ENCODE results near the gene AATK.

DNA sequence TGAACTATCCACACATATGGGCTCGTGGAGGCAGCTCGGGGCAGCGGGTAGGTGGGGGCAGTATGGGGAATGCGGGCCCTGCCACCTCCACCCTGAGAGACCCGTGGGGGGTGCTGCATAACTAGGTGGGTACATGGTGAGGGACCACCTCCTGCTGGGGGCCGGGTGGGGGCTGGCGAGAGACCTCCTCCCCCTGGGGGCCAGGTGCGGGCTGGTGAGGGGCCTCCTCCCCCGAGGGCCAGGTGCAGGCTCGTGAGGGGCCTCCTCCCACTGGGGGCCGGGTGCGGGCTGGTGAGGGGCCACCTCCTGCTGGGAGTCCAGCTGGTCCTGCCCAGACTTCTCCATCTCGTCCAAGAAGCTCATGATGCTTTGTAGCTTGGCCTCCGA is 31.4 kb upstream of the AATK start:
- TF ChIP-seq EZH2 (IDR thresholded peaks at IDR 0.05; ENCODE audit: insufficient read depth, poor library complexity, severe bottlenecking) (no peak), EZH2phosphoT487 (IDR thresholded peaks at IDR 0.05; ENCODE audit: insufficient read depth, low read depth) (no peak)
